ENCODE measurements around the gene CNTNAP2. TPM values are rescaled to one million over a fixed set of nuclear protein-coding genes. Genes with fewer than 3 reads are reported as not detected.

CNTNAP2 gene
- total and polyA plus RNA-seq, 11 donors, result 0.01 to 2.6 (median 0.31) TPM; not detected in 3

GRCh38 chr7:146201945-146202344 lies 85.3 kb downstream of the CNTNAP2 start:
- intact Hi-C loops (cut with DNase I), result no loop called here
- WGBS, 4 donors, result 60 to 71% (median 63%) methylated on average over 1 of the region's 1 CpG
- no peaks in the 10 kb centered on the region for H3K9me3 ChIP-seq
- H3K4me3 ChIP-seq, result no peak overlapping the region
- ATAC-seq (no peak), DNase-seq (no peak)
- H3K27me3 ChIP-seq, result no peaks in the 10 kb centered on the region
- H3K36me3 ChIP-seq, result no peaks in the 10 kb centered on the region
- H3K4me1 ChIP-seq, result no peaks in the 10 kb centered on the region
- TF ChIP-seq POLR2A (IDR thresholded peaks at IDR 0.05) (no peak), CTCF (IDR thresholded peaks at IDR 0.05) (no peak)
- H3K27ac ChIP-seq, result no peak overlapping the region

- Histone ChIP-seq H3K36me3 (no peaks in the 10 kb centered on the region), H3K9me3 (no peaks in the 10 kb centered on the region), H3K27me3 (no peaks in the 10 kb centered on the region), H3K4me3 (no peak overlapping the region), H3K27ac (no peak overlapping the region), H3K4me1 (no peaks in the 10 kb centered on the region)
- WGBS, 4 donors, result 64 to 76% (median 67%) methylated on average over 2 of the region's 2 CpGs
- intact Hi-C loops (cut with DNase I), result no loop called here
- no peak for TF ChIP-seq POLR2A (IDR thresholded peaks at IDR 0.05)
- no peak for TF ChIP-seq CTCF (IDR thresholded peaks at IDR 0.05)
- ATAC-seq (no peak), DNase-seq (no peak)
These were observed 89.7 kb downstream of the CNTNAP2 start for GRCh38 chr7:146206270-146206669.

GRCh38 chr7:146208492-146208891 lies 91.9 kb downstream of the CNTNAP2 start:
- Histone ChIP-seq H3K9me3 (no peaks in the 10 kb centered on the region), H3K4me1 (no peaks in the 10 kb centered on the region), H3K27me3 (no peaks in the 10 kb centered on the region), H3K4me3 (no peak overlapping the region), H3K36me3 (no peaks in the 10 kb centered on the region), H3K27ac (no peak overlapping the region)
- DNase-seq (no peak), ATAC-seq (no peak)
- intact Hi-C loops (cut with DNase I), result no loop called here
- WGBS, 4 donors, result 63 to 94% (median 81%) methylated on average over 1 of the region's 1 CpG
- no peak for TF ChIP-seq POLR2A (IDR thresholded peaks at IDR 0.05)
- no peak for TF ChIP-seq CTCF (IDR thresholded peaks at IDR 0.05)

GRCh38 chr7:146214842-146215241 lies 98.2 kb downstream of the CNTNAP2 start:
- no peaks in the 10 kb centered on the region for H3K9me3 ChIP-seq
- TF ChIP-seq CTCF (IDR thresholded peaks at IDR 0.05), result no peak
- TF ChIP-seq POLR2A (IDR thresholded peaks at IDR 0.05), result no peak
- DNase-seq (no peak), ATAC-seq (no peak)
- 64 to 68% (median 66%) methylated on average over 4 of the region's 4 CpGs for WGBS, 4 donors
- no peak overlapping the region for H3K27ac ChIP-seq
- no peaks in the 10 kb centered on the region for H3K27me3 ChIP-seq
- no peak overlapping the region for H3K4me3 ChIP-seq
- no peaks in the 10 kb centered on the region for H3K4me1 ChIP-seq
- no peaks in the 10 kb centered on the region for H3K36me3 ChIP-seq
- intact Hi-C loops (cut with DNase I), result no loop called here

Data from heart left ventricle (tissue), 16 donors.